Epithelial cell of prostate (primary cell): ENCODE data around the gene PLPP3.

Experiments used
- DNase-seq: peaks from one replicate; pipeline ENCODE4 v3.0.0-alpha.2; 2011; ENCODE audit warnings: low read depth, low spot score
- H3K27ac ChIP-seq: fragments of 450-650 bp; 2 replicates; pipeline ENCODE4 v1.5.1; 2017; ENCODE audit warnings: mild to moderate bottlenecking

PLPP3 gene

GRCh38 chr1:56447823-56448222 lies 131.5 kb downstream of the PLPP3 start:
- DNase-seq: no peak
- no peak overlapping the region for H3K27ac ChIP-seq

GRCh38 chr1:56446531-56447098 lies 132.7 kb downstream of the PLPP3 start:
- H3K27ac ChIP-seq: no peak overlapping the region
- DNase-seq: no peak

GRCh38 chr1:56444960-56445646 lies 134.3 kb downstream of the PLPP3 start:
- no peak for DNase-seq
- no peak overlapping the region for H3K27ac ChIP-seq
